BJ (cell line): ENCODE measurements around the gene TRIML2. TPM values are rescaled to one million over a fixed set of nuclear protein-coding genes. Genes with fewer than 3 reads are reported as not detected.

ENCODE experiments used
- CTCF ChIA-PET: fragments of 350-600 bp; formaldehyde crosslinking; extraction: SDS; loops from one replicate; lab custom pipeline; 2021; ENCODE audit warnings: antibody characterized with exemption, inconsistent platforms; lab: Yijun Ruan, JAX
- POLR2A ChIA-PET: fragments of 300-600 bp; sonication (Branson Sonifier 250); formaldehyde crosslinking; extraction: SDS; loops from one replicate; lab custom pipeline; 2021; ENCODE audit warnings: antibody characterized with exemption; lab: Charles Lee
- DNase-seq: peaks from one replicate; pipeline ENCODE4 v3.0.0-alpha.2; 2011; ENCODE audit warnings: low read depth
- H3K27me3 ChIP-seq: 2 replicates; pipeline ENCODE4 v1.6.0; 2011; ENCODE audit warnings: low read length; ENCODE audit not compliant: control insufficient read depth, insufficient read depth
- H3K36me3 ChIP-seq: 2 replicates; pipeline ENCODE4 v1.5.1; 2011; ENCODE audit warnings: low read length; ENCODE audit not compliant: control insufficient read depth, insufficient read depth
- H3K4me3 ChIP-seq: 2 replicates; pipeline ENCODE4 v1.5.1; 2011; ENCODE audit warnings: low read depth, mild to moderate bottlenecking, control low read depth, low read length
- polyA plus RNA-seq: library from polyadenylated mRNA; depleted of rRNA; stranded (reverse); fragments of >200 nt; gene quantifications from 2 replicates; pipeline ENCODE4 v1.2.3, GENCODE V29; 2011
- TF ChIP-seq, protein P1 (sequence below): IDR thresholded peaks from 2 replicates; pipeline ENCODE4 v1.5.1; 2011; ENCODE audit warnings: low read depth, mild to moderate bottlenecking, control low read depth, inconsistent platforms, low read length, moderate library complexity; ENCODE audit not compliant: insufficient read depth

The TRIML2 gene
- polyA plus RNA-seq, 1 experiment, result not detected

DNA sequence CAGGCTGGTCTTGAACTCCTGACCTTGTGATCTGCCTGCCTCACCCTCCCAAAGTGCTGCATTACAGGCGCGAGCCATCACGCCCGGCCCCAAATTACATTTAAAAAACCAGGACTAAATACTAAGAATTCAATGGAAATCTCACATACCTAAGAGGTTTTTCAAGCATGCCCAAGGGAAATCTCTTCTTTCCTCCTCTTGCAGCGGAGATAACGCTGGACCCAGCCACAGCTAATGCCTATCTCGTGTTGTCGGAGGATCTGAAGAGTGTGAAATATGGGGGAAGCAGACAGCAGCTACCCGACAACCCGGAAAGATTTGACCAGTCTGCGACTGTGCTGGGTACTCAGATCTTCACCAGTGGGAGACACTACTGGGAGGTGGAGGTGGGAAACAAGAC lies 37.2 kb upstream of the TRIML2 start:
- no peaks in the 10 kb centered on the region for H3K27me3 ChIP-seq
- CTCF ChIA-PET, result no interaction called here

DNA sequence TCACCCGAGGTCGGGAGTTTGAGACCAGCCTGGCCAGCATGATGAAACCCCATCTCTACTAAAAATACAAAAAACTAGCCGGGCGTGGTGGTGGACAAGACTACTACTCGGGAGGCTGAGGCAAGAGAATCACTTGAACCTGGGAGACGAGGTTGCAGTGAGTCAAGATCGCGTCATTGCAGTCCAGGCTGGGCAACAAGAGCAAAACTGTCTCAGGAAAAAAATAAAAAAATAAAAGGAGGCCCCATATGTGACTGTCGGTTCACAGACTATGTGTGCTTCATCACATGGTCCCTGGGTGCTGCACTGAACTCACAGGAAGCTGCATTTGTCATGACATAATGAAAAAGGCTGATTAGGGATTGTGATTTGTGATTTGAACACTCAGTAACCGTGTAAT lies 36.2 kb upstream of the TRIML2 start:
- H3K4me3 ChIP-seq, result no peak overlapping the region
- TF ChIP-seq, protein P1, sequence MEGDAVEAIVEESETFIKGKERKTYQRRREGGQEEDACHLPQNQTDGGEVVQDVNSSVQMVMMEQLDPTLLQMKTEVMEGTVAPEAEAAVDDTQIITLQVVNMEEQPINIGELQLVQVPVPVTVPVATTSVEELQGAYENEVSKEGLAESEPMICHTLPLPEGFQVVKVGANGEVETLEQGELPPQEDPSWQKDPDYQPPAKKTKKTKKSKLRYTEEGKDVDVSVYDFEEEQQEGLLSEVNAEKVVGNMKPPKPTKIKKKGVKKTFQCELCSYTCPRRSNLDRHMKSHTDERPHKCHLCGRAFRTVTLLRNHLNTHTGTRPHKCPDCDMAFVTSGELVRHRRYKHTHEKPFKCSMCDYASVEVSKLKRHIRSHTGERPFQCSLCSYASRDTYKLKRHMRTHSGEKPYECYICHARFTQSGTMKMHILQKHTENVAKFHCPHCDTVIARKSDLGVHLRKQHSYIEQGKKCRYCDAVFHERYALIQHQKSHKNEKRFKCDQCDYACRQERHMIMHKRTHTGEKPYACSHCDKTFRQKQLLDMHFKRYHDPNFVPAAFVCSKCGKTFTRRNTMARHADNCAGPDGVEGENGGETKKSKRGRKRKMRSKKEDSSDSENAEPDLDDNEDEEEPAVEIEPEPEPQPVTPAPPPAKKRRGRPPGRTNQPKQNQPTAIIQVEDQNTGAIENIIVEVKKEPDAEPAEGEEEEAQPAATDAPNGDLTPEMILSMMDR, result no peak
- no peaks in the 10 kb centered on the region for H3K36me3 ChIP-seq
- no peaks in the 10 kb centered on the region for H3K27me3 ChIP-seq
- POLR2A ChIA-PET, result no interaction called here
- DNase-seq, result no peak
- CTCF ChIA-PET, result no interaction called here

More for the DNA sequence above, 37.2 kb upstream of the TRIML2 start:
- H3K4me3 ChIP-seq, result no peak overlapping the region
- TF ChIP-seq, protein P1, result no peak
- no peak for DNase-seq
- POLR2A ChIA-PET, result no interaction called here
- no peaks in the 10 kb centered on the region for H3K36me3 ChIP-seq

GRCh38 chr4:188143731-188144130 lies 34.3 kb upstream of the TRIML2 start:
- Histone ChIP-seq H3K36me3 (no peaks in the 10 kb centered on the region), H3K27me3 (no peaks in the 10 kb centered on the region), H3K4me3 (no peak overlapping the region)
- TF ChIP-seq, protein P1, result no peak
- ChIA-PET POLR2A (no interaction called here), CTCF (no interaction called here)
- DNase-seq, result no peak

GRCh38 chr4:188139671-188140070 lies 30.3 kb upstream of the TRIML2 start:
- Histone ChIP-seq H3K27me3 (no peaks in the 10 kb centered on the region), H3K4me3 (no peak overlapping the region), H3K36me3 (no peaks in the 10 kb centered on the region)
- ChIA-PET POLR2A (no interaction called here), CTCF (no interaction called here)
- TF ChIP-seq, protein P1, result no peak
- no peak for DNase-seq

- TF ChIP-seq, protein P1, result no peak
- H3K36me3 ChIP-seq, result no peaks in the 10 kb centered on the region
- CTCF ChIA-PET, result no interaction called here
- no peak for DNase-seq
- no peaks in the 10 kb centered on the region for H3K27me3 ChIP-seq
- POLR2A ChIA-PET, result no interaction called here
- no peak within 1 kb of the TSS for H3K4me3 ChIP-seq
Observed at GRCh38 chr4:188139141-188139540, 29.7 kb upstream of the TRIML2 start, which contains the start of gene TRIML1. Gene TRIML1, plus strand, starts transcription at chr4:188139441. Its CDS starts 118 bp downstream, at chr4:188139559.
